Mesothelial cell of epicardium (in vitro differentiated cells): ENCODE results near the gene ASB6. TPM values are rescaled to one million over a fixed set of nuclear protein-coding genes. Genes with fewer than 3 reads are reported as not detected.

Experiments
- DNase-seq, 2 experiments: peaks; one replicate each; pipeline ENCODE4 v3.0.0; 2021; ENCODE audit warnings: low spot score in 2 of 2; ENCODE audit not compliant: unreplicated experiment in 2 of 2
- H3K27ac Mint-ChIP-seq: 2 replicates; pipeline ENCODE4 v1.8.0; 2021; ENCODE audit warnings: mixed read lengths
- H3K27me3 Mint-ChIP-seq: 2 replicates; pipeline ENCODE4 v1.8.0; 2021; ENCODE audit warnings: low read depth, mixed read lengths
- H3K36me3 Mint-ChIP-seq: 2 replicates; pipeline ENCODE4 v1.8.0; 2021; ENCODE audit warnings: mixed read lengths
- H3K4me1 Mint-ChIP-seq: 2 replicates; pipeline ENCODE4 v1.8.0; 2021; ENCODE audit warnings: mixed read lengths
- H3K4me3 Mint-ChIP-seq: 2 replicates; pipeline ENCODE4 v1.8.0; 2021; ENCODE audit warnings: mild to moderate bottlenecking, moderate library complexity, mixed read lengths
- H3K9me3 Mint-ChIP-seq: 2 replicates; pipeline ENCODE4 v1.8.0; 2021; ENCODE audit warnings: mixed read lengths
- total RNA-seq: library from RNA; stranded (reverse); gene quantifications from 3 replicates; pipeline ENCODE4 v1.2.1, GENCODE V29; 2021
- TF ChIP-seq, protein P1 (sequence below): fragments of 200-600 bp; sonication (generic); IDR thresholded peaks from one replicate; pipeline ENCODE4 v1.5.0; 2021; ENCODE audit warnings: antibody characterized with exemption; ENCODE audit not compliant: unreplicated experiment

Gene ASB6
- total RNA-seq, 1 donor from 2014 or later, result 24.6 TPM

DNA sequence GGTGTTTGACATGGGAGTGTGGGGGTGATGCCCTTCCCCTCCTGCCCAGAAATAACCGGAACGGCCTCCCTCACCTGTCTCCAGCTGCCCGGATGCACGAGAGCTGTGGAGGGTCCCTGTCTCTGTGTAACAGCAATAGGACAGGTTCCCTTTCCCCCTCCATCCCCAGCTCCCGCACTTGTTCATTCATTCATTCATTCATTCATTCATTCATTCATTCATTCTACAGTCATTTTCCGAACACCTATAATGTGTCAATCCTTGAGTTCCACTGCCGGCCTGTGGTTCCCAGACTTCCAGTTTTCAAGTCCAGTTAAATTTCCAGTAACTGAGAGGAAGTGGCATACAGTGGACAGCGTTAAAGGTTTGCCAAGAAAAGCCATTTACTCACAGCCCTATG lies 30.8 kb upstream of the ASB6 start:
- Mint-ChIP-seq H3K36me3 (no peaks in the 10 kb centered on the region), H3K27me3 (peaks cover 42% of the 10 kb centered on the region), H3K4me3 (no peak overlapping the region), H3K9me3 (no peaks in the 10 kb centered on the region), H3K4me1 (peaks cover 13% of the 10 kb centered on the region), H3K27ac (no peak overlapping the region)
- TF ChIP-seq, protein P1, sequence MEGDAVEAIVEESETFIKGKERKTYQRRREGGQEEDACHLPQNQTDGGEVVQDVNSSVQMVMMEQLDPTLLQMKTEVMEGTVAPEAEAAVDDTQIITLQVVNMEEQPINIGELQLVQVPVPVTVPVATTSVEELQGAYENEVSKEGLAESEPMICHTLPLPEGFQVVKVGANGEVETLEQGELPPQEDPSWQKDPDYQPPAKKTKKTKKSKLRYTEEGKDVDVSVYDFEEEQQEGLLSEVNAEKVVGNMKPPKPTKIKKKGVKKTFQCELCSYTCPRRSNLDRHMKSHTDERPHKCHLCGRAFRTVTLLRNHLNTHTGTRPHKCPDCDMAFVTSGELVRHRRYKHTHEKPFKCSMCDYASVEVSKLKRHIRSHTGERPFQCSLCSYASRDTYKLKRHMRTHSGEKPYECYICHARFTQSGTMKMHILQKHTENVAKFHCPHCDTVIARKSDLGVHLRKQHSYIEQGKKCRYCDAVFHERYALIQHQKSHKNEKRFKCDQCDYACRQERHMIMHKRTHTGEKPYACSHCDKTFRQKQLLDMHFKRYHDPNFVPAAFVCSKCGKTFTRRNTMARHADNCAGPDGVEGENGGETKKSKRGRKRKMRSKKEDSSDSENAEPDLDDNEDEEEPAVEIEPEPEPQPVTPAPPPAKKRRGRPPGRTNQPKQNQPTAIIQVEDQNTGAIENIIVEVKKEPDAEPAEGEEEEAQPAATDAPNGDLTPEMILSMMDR, result no peak
- no peak for DNase-seq

DNA sequence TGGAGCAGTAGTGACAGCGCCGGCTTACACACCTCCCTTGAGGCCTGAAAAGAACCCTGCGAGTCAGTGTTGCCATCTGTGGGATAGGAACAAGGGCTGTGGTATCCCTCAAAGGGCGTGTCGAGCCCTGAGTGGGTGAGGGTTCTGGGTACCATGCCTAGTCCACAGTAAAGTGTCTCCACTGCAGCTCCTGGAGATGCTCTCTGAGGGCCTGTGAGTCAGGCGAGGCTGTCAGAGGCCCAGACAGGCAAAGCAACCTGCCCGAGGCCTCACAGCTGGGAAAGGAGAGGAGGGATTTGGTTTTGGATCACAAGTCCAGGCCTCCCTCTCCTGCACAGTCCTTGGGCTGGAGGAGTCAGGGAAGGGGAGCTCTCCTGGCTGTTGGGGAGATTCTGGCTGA lies 29.6 kb upstream of the ASB6 start:
- H3K9me3 Mint-ChIP-seq, result no peaks in the 10 kb centered on the region
- H3K27me3 Mint-ChIP-seq, result peaks cover 45% of the 10 kb centered on the region
- H3K4me1 Mint-ChIP-seq, result peaks cover 6% of the 10 kb centered on the region
- H3K27ac Mint-ChIP-seq, result no peak overlapping the region
- H3K36me3 Mint-ChIP-seq, result no peaks in the 10 kb centered on the region
- no peak overlapping the region for H3K4me3 Mint-ChIP-seq
- DNase-seq, result no peak
- TF ChIP-seq, protein P1, result no peak

DNA sequence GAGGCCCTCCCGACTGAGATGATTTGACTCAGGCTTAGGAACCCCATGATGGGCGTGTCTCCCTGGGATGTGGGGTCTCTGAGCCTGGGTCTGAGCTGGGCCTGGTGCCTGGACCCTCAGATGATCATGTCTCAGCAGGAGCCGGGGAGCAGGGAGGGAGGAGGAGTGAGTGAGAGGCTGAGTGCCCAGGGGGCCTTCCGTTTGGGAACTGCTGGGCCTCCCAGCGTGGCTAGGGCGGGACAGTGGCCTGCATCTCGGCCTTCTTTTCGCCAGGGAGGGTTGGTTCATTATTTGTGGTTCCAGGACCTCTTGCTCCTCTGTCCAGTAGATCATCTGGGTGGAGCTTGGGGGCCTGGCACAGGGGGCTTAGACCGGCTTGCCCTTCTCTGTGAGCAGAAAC lies 29.1 kb upstream of the ASB6 start:
- Mint-ChIP-seq H3K27me3 (peaks cover 46% of the 10 kb centered on the region), H3K9me3 (no peaks in the 10 kb centered on the region), H3K36me3 (no peaks in the 10 kb centered on the region), H3K27ac (no peak overlapping the region), H3K4me3 (no peak overlapping the region), H3K4me1 (peaks cover 5% of the 10 kb centered on the region)
- DNase-seq, result no peak
- TF ChIP-seq, protein P1, result no peak

DNA sequence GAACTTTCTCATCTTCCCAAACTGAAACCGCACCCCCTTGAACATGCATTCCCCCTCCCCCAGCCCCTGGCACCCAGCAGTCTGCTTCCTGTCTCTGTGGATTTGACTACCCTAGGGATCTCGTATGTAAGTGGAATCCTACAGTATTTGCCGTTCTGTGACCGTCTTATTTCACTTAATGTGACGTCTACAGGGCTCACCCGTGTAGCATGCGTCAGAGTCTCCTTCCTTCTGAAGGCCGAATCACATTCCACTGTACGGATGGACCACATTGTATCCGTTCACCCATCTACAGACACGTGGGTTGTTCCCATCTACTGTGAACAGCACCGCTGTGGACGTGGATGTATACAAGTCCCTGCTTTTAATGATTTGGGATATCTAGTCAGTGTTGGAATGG lies 28.0 kb upstream of the ASB6 start:
- Mint-ChIP-seq H3K27ac (no peak overlapping the region), H3K27me3 (peaks cover 50% of the 10 kb centered on the region), H3K36me3 (no peaks in the 10 kb centered on the region), H3K9me3 (no peaks in the 10 kb centered on the region), H3K4me3 (no peak overlapping the region), H3K4me1 (peaks cover 6% of the 10 kb centered on the region)
- no peak for DNase-seq
- TF ChIP-seq, protein P1, result no peak

DNA sequence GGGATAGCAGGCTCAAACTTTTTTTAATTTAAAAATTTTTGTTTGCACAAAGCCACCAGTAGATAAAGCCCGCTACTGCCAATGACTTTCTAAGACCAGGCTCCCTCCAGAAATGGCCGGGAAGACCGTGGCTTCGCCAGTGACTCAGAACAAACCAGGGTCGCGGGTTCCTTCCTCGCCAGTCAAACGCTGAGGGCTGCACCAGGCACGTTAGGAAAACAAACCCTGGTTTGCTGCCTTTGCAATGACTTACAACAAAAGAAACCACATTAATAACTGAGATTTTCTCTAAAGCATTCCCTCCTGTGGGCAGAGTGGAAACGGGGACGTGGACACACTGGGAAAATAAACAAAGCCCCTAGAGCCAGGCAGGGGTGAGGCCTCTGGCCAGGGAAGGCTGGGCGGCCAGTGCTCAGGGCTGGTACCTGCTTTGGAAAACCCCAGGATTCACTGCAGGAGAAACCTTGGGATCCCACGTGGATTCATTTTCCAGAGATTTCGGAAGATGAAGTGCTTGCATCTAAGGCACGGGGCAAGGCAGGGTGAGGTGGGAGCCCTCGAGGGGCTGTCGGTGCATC lies 27.3 kb upstream of the ASB6 start:
- Mint-ChIP-seq H3K4me3 (no peak overlapping the region), H3K36me3 (no peaks in the 10 kb centered on the region), H3K27me3 (peaks cover 57% of the 10 kb centered on the region), H3K4me1 (peaks cover 9% of the 10 kb centered on the region), H3K9me3 (no peaks in the 10 kb centered on the region), H3K27ac (no peak overlapping the region)
- no peak for DNase-seq
- TF ChIP-seq, protein P1, result no peak

DNA sequence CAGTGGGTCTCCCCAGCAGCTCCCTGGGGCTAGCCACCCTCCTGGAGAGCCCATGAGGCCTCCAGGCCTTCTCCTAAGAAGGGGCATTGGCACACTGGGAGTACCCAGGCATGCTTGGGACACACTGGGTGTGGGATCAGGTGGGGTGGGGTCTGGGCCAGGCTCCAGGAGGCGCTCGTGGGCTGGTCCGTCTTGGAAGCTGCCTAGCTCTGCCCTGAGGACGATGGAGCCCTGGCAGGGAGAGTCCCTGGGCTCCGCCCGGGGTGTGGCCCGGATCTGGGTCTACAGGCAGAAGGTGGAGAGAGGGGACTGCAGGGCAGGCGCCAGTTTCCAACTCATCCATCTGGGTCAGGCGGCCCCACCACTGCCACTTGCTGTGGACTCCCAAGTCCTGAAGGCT lies 25.9 kb upstream of the ASB6 start:
- H3K4me3 Mint-ChIP-seq, result peak overlapping the region; percentile 30
- H3K27me3 Mint-ChIP-seq, result peaks cover 62% of the 10 kb centered on the region
- TF ChIP-seq, protein P1, result no peak
- no peak for DNase-seq
- H3K36me3 Mint-ChIP-seq, result no peaks in the 10 kb centered on the region
- H3K4me1 Mint-ChIP-seq, result peaks cover 6% of the 10 kb centered on the region
- H3K9me3 Mint-ChIP-seq, result no peaks in the 10 kb centered on the region
- no peak overlapping the region for H3K27ac Mint-ChIP-seq
